H9 (cell line): ENCODE measurements around the gene TXNDC8. TPM values are rescaled to one million over a fixed set of nuclear protein-coding genes. Genes with fewer than 3 reads are reported as not detected.

Experiments used
- DNase-seq: peaks from one replicate; pipeline ENCODE4 v3.0.0-alpha.2; 2017
- H2AFZ ChIP-seq: one replicate; pipeline ENCODE4 v1.6.1; 2013; ENCODE audit warnings: mild to moderate bottlenecking, low read length, control low read depth, moderate library complexity
- H2AK5ac ChIP-seq: 2 replicates; pipeline ENCODE4 v1.6.1; 2013; ENCODE audit warnings: low read length, control low read depth, mixed read lengths; ENCODE audit not compliant: insufficient read length
- H2BK120ac ChIP-seq: one replicate; pipeline ENCODE4 v1.6.1; 2013; ENCODE audit warnings: low read depth, mild to moderate bottlenecking, low read length, control low read depth, inconsistent platforms; ENCODE audit not compliant: poor library complexity, severe bottlenecking
- H2BK12ac ChIP-seq: 2 replicates; pipeline ENCODE4 v1.6.1; 2013; ENCODE audit warnings: low read length, control low read depth, mixed read lengths, low read depth; ENCODE audit not compliant: insufficient read length
- H2BK15ac ChIP-seq: 2 replicates; pipeline ENCODE4 v1.6.1; 2013; ENCODE audit warnings: low read depth, low read length, control low read depth
- H2BK20ac ChIP-seq: one replicate; pipeline ENCODE4 v1.6.1; 2013; ENCODE audit warnings: low read depth, mild to moderate bottlenecking, low read length, control low read depth, inconsistent platforms; ENCODE audit not compliant: poor library complexity, severe bottlenecking
- H2BK5ac ChIP-seq: 2 replicates; pipeline ENCODE4 v1.6.1; 2013; ENCODE audit warnings: low read length, control low read depth, mixed read lengths; ENCODE audit not compliant: insufficient read length
- H3K14ac ChIP-seq: 2 replicates; pipeline ENCODE4 v1.6.1; 2013; ENCODE audit warnings: low read length, control low read depth; ENCODE audit not compliant: insufficient read depth
- H3K18ac ChIP-seq: 2 replicates; pipeline ENCODE4 v1.6.1; 2013; ENCODE audit warnings: low read depth, mild to moderate bottlenecking, mixed read lengths, low read length, control low read depth; ENCODE audit not compliant: insufficient read length
- H3K23ac ChIP-seq: 2 replicates; pipeline ENCODE4 v1.6.1; 2013; ENCODE audit warnings: low read length, control low read depth, mixed read lengths, low read depth; ENCODE audit not compliant: insufficient read length
- H3K23me2 ChIP-seq: 2 replicates; pipeline ENCODE4 v1.6.1; 2013; ENCODE audit warnings: low read depth, mild to moderate bottlenecking, mixed read lengths, low read length, control low read depth; ENCODE audit not compliant: insufficient read length, poor library complexity, severe bottlenecking
- H3K27ac ChIP-seq: 2 replicates; pipeline ENCODE4 v1.5.1; 2013; ENCODE audit warnings: low read length, control low read depth, mixed read lengths, low read depth; ENCODE audit not compliant: insufficient read length
- H3K27me3 ChIP-seq: 2 replicates; pipeline ENCODE4 v1.6.1; 2013; ENCODE audit warnings: low read length, control low read depth, inconsistent platforms; ENCODE audit not compliant: insufficient read depth
- H3K4ac ChIP-seq: 2 replicates; pipeline ENCODE4 v1.6.1; 2013; ENCODE audit warnings: low read depth, mild to moderate bottlenecking, control low read depth, inconsistent platforms, low read length, moderate library complexity
- H3K4me1 ChIP-seq: 2 replicates; pipeline ENCODE4 v1.6.1; 2013; ENCODE audit warnings: low read length, control low read depth, inconsistent platforms; ENCODE audit not compliant: insufficient read depth
- H3K4me2 ChIP-seq: 2 replicates; pipeline ENCODE4 v1.6.1; 2013; ENCODE audit warnings: low read length, control low read depth, mixed read lengths; ENCODE audit not compliant: insufficient read length, insufficient read depth
- H3K56ac ChIP-seq: 2 replicates; pipeline ENCODE4 v1.6.1; 2013; ENCODE audit warnings: low read depth, mild to moderate bottlenecking, mixed read lengths, low read length, control low read depth; ENCODE audit not compliant: insufficient read length
- H3K79me1 ChIP-seq: 2 replicates; pipeline ENCODE4 v1.6.1; 2013; ENCODE audit warnings: low read depth, mild to moderate bottlenecking, moderate library complexity, low read length, control low read depth, inconsistent platforms; ENCODE audit not compliant: insufficient read depth, poor library complexity, severe bottlenecking
- H3K79me2 ChIP-seq: 2 replicates; pipeline ENCODE4 v1.6.1; 2013; ENCODE audit warnings: low read length, control low read depth, inconsistent platforms; ENCODE audit not compliant: insufficient read depth
- H3K9ac ChIP-seq: 2 replicates; pipeline ENCODE4 v1.6.1; 2013; ENCODE audit warnings: low read length, control low read depth, mixed read lengths; ENCODE audit not compliant: insufficient read length; ENCODE audit errors: extremely low read depth
- H3K9me3 ChIP-seq: one replicate; pipeline ENCODE4 v1.6.1; 2013; ENCODE audit warnings: low read depth, low read length, inconsistent platforms; ENCODE audit not compliant: control insufficient read depth
- H3T11ph ChIP-seq: one replicate; pipeline ENCODE4 v1.6.1; 2013; ENCODE audit warnings: mild to moderate bottlenecking, low read length, control low read depth, inconsistent platforms
- H4K20me1 ChIP-seq: one replicate; pipeline ENCODE4 v1.6.1; 2013; ENCODE audit not compliant: control insufficient read depth, insufficient read length, insufficient read depth
- H4K5ac ChIP-seq: 2 replicates; pipeline ENCODE4 v1.6.1; 2013; ENCODE audit warnings: low read depth, mild to moderate bottlenecking, mixed read lengths, low read length, control low read depth; ENCODE audit not compliant: insufficient read length
- H4K8ac ChIP-seq: replicated peaks from 2 replicates; pipeline ENCODE4 v1.6.1; 2013; ENCODE audit warnings: low read length, control low read depth, mixed read lengths, low read depth; ENCODE audit not compliant: insufficient read length
- H4K91ac ChIP-seq: 2 replicates; pipeline ENCODE4 v1.6.1; 2013; ENCODE audit warnings: low read depth, mild to moderate bottlenecking, moderate library complexity, mixed read lengths, low read length, control low read depth; ENCODE audit not compliant: insufficient read length
- H3K27ac Mint-ChIP-seq, 3 experiments: 2 replicates in 2 of 3; 3 replicates in 1 of 3; pipeline ENCODE4 v1.8.0; 2020 to 2021; ENCODE audit warnings: mixed read lengths in 3 of 3, mild to moderate bottlenecking in 1 of 3, moderate library complexity in 1 of 3
- H3K27me3 Mint-ChIP-seq: 2 replicates; pipeline ENCODE4 v1.8.0; 2021; ENCODE audit warnings: low read depth, mild to moderate bottlenecking, moderate library complexity, mixed read lengths
- H3K36me3 Mint-ChIP-seq, 3 experiments: 2 replicates in 2 of 3; 3 replicates in 1 of 3; pipeline ENCODE4 v1.8.0; 2020 to 2021; ENCODE audit warnings: low read depth in 3 of 3, mixed read lengths in 3 of 3; ENCODE audit not compliant: insufficient read depth in 1 of 3
- H3K4me1 Mint-ChIP-seq, 2 experiments: 2 replicates each; pipeline ENCODE4 v1.8.0; 2020; ENCODE audit warnings: mixed read lengths in 2 of 2
- H3K4me3 Mint-ChIP-seq, 2 experiments: 2 replicates in 1 of 2; 3 replicates in 1 of 2; pipeline ENCODE4 v1.8.0; 2020 to 2021; ENCODE audit warnings: mild to moderate bottlenecking in 2 of 2, mixed read lengths in 2 of 2, moderate library complexity in 1 of 2
- H3K9me3 Mint-ChIP-seq, 2 experiments: 2 replicates in 1 of 2; 3 replicates in 1 of 2; pipeline ENCODE4 v1.8.0; 2020; ENCODE audit warnings: mild to moderate bottlenecking in 2 of 2, mixed read lengths in 2 of 2, moderate library complexity in 1 of 2
- CTCF ChIP-seq: fragments of 200-600 bp; sonication (generic); conservative IDR thresholded peaks from 3 replicates; pipeline ENCODE4 v1.8.0; 2021; ENCODE audit warnings: antibody characterized with exemption, mild to moderate bottlenecking
- WGBS: extraction: QIAGEN DNeasy Blood & Tissue Kit; methylation state at CpG from one replicate; pipeline ENCODE4 v1.1.7; 2013; ENCODE audit warnings: missing lambda C conversion rate, low lambda C conversion rate, mixed read lengths; ENCODE audit not compliant: insufficient read length; ENCODE audit errors: extremely low coverage; 5-methylcytosine and 5-hydroxymethylcytosine counted together
- total RNA-seq: library from RNA; stranded (reverse); gene quantifications from 2 replicates; pipeline ENCODE4 v1.2.1, GENCODE V29; 2021

The TXNDC8 gene
- total RNA-seq, 1 experiment from 2014 or later = not detected

GRCh38 chr9:110256380-110257096 is 81.1 kb downstream of the TXNDC8 start, which contains the start of gene TXN:
Gene TXN (minus strand): TSS chr9:110256507. CDS start chr9:110256435, 72 bp downstream.
- no peaks in the 10 kb centered on the region for H3K27me3 ChIP-seq
- H2BK12ac ChIP-seq = no peak within 1 kb of the TSS
- H3K36me3 Mint-ChIP-seq = peaks cover 2 to 4% (median 4%) of the 10 kb centered on the region in 3 experiments; a peak in 3 of 7 replicates
- H3K18ac ChIP-seq = peak within 1 kb of the TSS; percentile 63
- peaks cover 0 to 2% of the 10 kb centered on the region in 2 experiments; a peak in 1 of 5 replicates for H3K9me3 Mint-ChIP-seq
- peaks cover 4% of the 10 kb centered on the region for H3K23me2 ChIP-seq
- peaks cover 29% of the 10 kb centered on the region; the same call in 1 of the 2 replicates for H3K79me2 ChIP-seq
- H2BK120ac ChIP-seq = no peak within 1 kb of the TSS
- no peak within 1 kb of the TSS for H2BK20ac ChIP-seq
- no peak within 1 kb of the TSS for H4K8ac ChIP-seq
- no peak within 1 kb of the TSS for H2BK5ac ChIP-seq
- no peak within 1 kb of the TSS for H3K23ac ChIP-seq
- H3K56ac ChIP-seq = no peak within 1 kb of the TSS
- H2BK15ac ChIP-seq = no peak within 1 kb of the TSS
- H3K9me3 ChIP-seq = no peaks in the 10 kb centered on the region
- H2AFZ ChIP-seq = peak within 1 kb of the TSS; percentile 23
- peak within 1 kb of the TSS; percentile 87 for H3K14ac ChIP-seq
- no peak within 1 kb of the TSS for H3K27ac ChIP-seq
- no peak within 1 kb of the TSS for H3T11ph ChIP-seq
- peak within 1 kb of the TSS; percentile 92 to 93 for H3K4me3 Mint-ChIP-seq
- peak within 1 kb of the TSS; percentile 90 for H3K4me2 ChIP-seq
- 0 out of 2 replicates have a peak, but pooled peaks cover 2% of the 10 kb centered on the region for H3K27me3 Mint-ChIP-seq
- H4K5ac ChIP-seq = no peak within 1 kb of the TSS
- H4K20me1 ChIP-seq = no peaks in the 10 kb centered on the region
- no peaks in the 10 kb centered on the region for H3K79me1 ChIP-seq
- DNase-seq = peak; percentile 82
- H3K27ac Mint-ChIP-seq = peak within 1 kb of the TSS; percentile 89 to 98 (median 94)
- H3K4ac ChIP-seq = no peak within 1 kb of the TSS
- H3K9ac ChIP-seq = peak within 1 kb of the TSS; percentile 73
- peaks cover 33 to 42% of the 10 kb centered on the region in 2 experiments for H3K4me1 Mint-ChIP-seq
- no peak within 1 kb of the TSS for H4K91ac ChIP-seq
- peaks cover 9% of the 10 kb centered on the region for H3K4me1 ChIP-seq
- no CpG with 5 or more reads among the region's 65 CpGs for WGBS
- TF ChIP-seq CTCF = no peak
- H2AK5ac ChIP-seq = no peak within 1 kb of the TSS
